GM18520 (cell line): ENCODE measurements around the gene RSPO1.
A peak's percentile ranks its signal among the peaks of the same experiment; 100 is the strongest.
"Not testable (repeated sequence)": the region's sequence is repeated elsewhere in the genome, so short reads cannot be mapped to it uniquely, and the experiment has no call there.

Experiments used
- ATAC-seq: cut with Tn5 transposase; IDR thresholded peaks from one replicate; pipeline ENCODE4 v1.9.1; 2021; ENCODE audit not compliant: unreplicated experiment

The RSPO1 gene, protein sequence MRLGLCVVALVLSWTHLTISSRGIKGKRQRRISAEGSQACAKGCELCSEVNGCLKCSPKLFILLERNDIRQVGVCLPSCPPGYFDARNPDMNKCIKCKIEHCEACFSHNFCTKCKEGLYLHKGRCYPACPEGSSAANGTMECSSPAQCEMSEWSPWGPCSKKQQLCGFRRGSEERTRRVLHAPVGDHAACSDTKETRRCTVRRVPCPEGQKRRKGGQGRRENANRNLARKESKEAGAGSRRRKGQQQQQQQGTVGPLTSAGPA

DNA sequence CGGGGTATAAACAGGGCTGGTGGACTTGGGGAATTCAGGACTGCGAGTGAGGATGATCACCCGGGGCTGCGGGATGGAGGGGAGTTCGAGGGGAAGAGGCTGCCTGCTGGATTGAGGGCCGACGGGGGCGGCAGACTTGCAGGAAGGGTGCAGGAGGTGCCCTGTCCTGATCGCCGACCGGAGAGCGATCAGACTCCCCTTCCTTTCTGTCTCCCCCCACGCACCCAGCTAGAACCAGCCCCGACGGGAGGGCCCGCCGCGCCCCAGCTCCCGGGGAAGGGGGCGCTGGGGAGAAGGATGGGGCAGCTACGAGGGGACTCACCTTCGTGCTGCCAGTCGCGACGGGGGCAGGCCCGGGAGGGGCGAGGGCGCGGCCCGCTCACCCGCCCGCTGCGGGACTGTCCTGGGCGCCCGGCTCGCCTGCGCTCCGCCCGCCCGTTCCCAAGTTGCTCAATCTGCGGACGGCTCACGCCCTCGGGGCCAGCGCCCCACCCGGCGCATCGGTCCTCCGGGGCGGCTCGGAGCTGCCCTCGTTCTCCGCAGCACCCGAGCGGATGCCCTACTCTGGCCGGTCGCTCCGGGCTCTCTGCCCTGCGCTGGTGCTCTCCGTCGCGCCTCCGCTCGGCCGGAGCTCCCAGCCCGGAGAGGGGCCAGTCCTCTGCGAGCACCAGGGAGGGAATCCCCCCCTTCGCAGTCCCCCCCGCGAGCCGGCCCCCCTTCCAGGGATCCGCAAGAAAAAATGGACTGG is at the start of gene RSPO1:
Gene RSPO1, minus strand, starts transcription at position 649 of the 748 bp plus-strand sequence. CDS start 5,231 bp downstream, outside the sequence.
- ATAC-seq, result no peak

DNA sequence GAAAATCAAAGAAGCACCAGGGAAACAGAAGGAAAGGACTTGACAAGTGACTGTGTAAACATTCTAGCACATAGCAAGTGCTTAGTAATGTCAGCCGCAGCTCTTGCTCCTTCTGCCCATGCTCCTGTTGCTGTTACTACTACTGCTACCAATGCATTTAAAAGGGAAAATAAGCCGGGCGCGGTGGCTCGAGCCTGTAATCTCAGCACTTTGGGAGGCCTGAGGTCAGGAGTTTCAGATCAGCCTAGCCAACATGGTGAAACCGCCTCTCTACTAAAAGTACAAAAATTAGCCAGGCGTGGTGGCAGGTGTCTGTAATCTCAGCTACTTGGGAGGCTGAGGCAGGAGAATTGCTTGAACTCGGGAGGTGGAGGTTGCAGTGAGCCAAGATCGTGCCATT is 49.5 kb upstream of the RSPO1 start:
- ATAC-seq, result not testable (repeated sequence)

DNA sequence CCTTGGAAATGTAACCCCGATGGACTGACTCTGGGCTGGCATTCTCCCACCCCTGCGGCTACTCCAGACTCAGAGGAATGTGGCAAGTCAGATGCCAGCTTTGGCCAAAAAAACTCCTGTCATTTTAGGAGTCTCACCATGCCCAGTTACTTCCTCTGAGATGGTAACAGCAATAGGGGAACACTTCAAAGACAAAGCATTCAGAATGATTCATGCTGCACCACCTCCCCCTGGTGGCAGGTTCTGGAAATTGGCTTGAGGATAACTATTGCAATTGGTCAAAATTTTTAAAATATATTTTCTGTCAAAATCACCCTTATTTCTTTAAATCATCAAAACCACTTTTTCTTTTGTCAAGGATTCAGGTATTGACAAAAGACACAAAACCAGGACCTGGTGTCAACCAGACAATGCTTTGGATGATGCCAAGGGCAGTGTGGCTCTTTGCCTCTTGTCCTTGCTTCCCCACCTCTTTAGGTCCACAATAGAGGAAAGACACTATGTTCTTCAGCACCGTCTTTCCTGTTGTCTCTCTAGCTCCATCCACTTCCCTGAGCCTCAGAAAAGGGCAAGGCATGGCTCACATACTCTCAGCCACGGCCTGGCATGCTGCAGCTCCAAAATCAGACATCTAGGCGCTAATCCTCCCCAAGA is 47.8 kb upstream of the RSPO1 start:
- ATAC-seq, result peak; percentile 43

DNA sequence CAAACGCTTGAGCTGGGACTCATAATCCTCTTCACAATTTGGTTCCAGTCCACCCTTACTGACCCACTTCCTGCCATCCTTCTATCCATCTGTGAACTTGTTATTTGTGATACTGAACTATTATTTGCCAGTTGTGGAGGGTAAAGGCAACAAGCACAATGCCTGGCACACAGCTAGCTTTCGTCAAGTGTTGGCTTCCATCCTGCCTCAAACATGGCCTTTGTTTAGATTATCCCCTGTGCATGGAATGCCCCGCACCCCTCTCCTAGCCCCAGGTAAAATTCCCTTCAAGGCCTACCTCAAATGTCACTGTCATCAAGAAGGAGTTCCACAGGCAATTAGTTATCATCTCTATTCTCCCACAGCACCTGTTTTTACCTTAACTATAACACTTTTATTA is 46.2 kb upstream of the RSPO1 start:
- ATAC-seq, result no peak

DNA sequence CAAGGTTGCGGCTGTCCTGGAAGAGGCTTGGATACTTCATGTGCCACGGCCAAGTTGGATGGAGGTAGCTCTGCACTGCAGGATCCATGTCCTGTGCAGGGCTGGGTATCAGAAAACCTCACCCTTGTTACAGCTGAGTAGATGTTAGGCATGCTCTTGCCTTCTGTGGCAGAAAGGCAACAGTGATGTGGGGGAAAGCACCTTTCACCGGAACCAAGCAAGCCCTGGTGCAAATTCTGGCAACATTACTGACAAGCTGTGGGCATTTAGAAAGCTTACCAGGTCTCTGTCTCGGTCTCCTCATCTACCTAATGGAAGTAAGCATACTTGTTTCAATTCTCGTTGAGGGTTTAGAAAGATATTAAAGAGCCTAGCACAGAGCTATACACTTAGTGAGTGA is 43.1 kb upstream of the RSPO1 start:
- ATAC-seq, result no peak

DNA sequence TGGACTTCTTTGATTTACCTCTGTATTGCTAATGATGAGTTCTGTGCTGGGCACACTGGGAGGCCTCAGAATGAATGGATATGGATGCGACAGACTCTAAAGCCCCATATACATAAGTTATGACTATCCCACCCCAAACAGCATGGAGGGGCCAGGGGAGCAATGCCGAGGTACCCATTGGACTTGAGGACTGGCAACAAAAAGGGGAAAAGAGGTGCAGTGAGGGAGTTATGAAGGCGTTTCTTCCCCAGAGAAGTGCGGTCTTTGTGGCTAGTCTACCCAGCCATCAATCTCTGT is 42.4 kb upstream of the RSPO1 start:
- ATAC-seq, result no peak

DNA sequence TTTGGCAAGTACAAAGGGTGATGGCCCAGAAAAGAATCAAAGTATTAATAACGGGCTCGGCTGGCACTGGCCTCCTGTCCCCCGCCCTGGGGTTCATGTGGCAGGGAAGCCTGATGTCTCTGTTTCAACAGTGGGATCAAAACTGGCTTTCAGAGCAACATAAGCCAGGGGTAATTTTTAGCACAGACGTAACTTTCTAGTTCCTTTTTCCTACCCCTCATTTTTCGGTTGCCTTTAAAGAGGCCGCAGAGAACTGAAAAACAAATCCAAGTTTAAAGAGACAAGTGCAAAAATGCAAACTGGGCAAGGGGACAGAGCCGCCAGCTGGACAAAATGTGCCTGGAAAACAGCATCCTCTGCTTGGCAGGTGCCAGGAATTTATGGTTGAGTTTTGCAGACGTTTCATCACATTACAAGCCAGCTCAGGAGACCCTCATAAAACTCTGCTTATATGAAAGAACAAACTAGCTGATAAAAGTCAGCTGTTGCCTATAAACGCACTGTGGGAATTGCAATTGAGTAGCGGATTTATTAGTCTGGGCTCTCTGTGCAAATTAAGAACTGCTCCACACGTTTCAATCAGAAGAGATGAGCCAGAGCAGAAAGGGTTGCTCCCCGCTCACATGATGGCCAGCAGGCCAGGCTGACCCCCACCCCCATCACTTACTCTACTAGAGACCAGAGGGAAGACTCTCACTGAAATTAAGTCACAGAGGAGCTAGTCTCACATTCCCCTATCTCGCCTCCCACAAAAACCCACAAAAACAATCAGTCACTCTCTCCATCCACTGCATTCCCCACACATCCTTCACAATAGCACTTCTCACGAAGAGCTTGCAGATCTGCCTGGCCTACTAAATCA is 41.8 kb upstream of the RSPO1 start:
- no peak for ATAC-seq

DNA sequence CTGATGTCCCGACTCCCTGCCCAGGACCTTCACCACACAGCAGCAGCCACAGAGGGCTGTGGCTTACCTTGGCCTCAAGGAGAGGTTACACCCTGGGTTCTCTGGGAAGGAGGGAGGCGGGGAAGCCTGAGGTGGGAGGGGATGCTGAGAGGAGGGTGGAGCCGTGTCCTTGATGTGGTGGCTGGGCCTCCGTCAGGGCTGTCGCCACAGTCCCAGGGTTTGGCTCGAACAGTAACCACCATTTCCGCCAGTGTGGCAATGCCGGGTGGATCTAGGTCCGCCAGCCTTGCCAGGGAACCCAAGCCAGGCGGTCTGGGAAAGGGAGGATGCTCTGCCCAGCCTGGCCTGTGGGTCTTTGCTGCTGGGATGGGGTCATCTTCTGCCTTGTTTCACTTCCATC is 39.2 kb upstream of the RSPO1 start:
- ATAC-seq, result no peak

DNA sequence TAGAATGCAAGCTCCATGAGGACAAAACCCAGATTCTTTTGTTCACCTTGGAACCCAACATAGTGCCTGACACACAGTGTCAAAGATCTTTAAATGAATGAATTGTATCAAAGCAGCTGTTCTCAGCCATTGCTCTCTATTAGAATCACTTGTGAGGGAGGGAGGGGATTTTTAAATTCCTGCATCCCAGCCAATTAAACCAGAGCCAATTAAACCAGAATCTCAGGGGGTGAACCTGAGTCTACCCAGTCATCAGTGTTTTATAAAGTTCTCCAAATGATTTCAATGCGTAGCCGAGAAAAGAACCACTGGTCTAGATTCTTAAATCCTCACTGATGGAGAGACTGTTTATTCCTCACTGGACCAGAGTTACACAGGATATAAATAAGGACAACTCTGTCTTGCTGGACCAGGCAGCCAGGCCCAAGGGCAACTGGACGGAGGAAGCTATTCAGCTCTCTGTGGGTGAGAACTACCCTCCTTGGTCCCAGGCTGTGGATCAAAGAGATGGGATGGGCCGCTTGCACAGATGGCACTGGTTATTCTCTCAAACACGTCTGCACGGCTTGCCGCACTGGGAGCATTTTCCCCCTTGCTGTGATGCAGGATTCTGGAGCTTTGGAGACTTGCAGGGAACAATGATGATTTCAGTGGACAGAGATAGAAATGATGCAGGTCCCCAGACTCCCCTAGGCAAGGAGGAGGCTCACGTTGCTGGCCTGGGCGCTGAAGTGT is 37.6 kb upstream of the RSPO1 start:
- ATAC-seq, result no peak

DNA sequence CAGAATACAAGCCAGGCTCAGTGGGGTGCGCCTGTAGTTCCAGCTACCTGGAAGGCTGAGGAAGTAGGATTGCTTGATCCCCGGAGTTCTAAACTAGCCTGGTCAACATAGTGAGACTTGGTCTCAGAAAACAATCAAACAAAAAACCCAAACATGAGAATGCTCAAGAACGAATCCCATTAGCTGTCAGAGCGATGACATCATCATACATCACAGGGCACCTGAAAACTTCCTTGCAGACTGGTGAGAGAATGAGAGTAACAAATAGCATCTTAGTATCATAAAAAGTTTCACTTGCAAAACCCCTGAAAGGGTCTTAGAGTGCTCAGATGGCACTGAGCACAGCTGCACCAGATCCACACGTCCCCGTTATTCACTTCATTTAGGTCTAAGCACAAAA is 36.6 kb upstream of the RSPO1 start:
- no peak for ATAC-seq

DNA sequence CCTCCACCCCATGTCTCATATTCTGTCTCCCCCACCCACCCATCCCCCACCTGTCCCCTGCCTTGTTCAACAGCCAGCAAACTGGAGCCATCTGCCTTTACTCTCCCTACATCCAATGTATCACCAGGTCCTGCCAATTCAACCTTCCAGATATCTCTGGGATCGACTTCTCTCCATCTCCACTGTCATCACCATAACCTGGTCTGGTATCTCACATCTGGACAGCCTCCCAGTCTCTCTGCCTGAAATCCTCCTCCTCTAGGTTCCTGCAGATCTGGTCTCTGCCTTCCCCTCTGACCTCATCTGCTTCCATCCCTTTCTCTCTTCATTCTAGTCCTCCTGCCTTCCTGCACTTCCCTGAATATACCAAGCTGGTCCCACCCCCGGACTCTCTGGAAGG is 35.4 kb upstream of the RSPO1 start:
- no peak for ATAC-seq

DNA sequence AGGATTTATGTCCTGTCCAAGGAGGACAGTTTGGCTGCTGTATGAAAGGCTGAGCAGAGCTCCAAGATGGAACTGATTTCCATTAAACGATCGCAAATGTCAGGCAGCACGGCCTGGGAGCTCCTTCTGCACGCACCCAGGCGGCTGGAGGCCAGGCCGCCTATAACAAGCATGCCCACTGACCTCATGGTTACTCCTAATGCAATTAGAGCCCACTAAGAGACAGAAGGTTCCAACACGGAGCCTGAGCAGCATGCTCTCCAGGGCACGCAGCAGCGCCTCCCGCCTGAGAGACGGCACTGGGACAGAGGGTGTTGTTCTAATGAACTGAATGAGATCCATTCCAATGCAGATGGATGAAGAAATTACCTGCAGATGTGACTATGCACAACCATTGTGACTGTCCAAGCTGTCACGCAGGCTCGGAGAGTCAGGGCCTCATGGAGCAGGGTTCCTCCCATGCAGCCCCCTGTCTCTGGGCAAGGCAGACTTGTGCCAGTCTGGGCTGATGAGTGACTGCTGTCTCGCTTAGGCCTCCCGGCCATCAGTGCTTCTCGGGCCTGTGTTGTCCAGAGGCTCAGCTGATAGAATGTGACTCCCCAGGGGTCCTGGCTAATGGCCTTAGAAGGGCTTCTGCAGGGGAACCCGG is 32.5 kb upstream of the RSPO1 start:
- ATAC-seq, result no peak

DNA sequence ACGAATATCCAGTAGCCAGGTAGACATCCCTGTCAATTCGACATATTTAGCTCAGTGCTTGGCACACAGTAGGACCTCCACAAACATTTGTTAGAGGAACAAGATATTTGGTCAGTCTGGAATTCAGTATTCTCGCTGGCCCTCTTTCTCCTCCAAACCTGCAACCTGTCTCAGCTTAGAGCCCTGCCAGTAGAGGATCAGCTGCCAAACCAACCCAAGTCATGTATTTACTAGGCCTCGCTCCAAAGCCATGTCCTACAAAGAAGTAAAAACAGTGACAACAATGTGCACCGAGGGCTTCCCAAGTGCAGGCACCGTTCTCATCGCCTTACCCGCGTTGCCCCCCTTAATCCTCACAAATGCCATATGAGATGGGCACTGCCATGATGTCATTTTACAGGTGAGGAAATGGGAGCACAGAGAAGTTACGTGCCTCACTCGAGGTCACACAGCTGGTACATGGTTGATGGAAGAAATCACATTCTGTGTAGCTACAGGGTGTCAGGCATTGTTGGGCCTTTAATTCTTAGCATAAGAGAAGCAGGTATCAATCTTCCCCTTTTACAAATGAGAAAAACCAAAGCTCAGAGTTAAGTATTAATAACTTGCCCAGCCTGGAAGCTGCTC is 31.7 kb upstream of the RSPO1 start:
- no peak for ATAC-seq

DNA sequence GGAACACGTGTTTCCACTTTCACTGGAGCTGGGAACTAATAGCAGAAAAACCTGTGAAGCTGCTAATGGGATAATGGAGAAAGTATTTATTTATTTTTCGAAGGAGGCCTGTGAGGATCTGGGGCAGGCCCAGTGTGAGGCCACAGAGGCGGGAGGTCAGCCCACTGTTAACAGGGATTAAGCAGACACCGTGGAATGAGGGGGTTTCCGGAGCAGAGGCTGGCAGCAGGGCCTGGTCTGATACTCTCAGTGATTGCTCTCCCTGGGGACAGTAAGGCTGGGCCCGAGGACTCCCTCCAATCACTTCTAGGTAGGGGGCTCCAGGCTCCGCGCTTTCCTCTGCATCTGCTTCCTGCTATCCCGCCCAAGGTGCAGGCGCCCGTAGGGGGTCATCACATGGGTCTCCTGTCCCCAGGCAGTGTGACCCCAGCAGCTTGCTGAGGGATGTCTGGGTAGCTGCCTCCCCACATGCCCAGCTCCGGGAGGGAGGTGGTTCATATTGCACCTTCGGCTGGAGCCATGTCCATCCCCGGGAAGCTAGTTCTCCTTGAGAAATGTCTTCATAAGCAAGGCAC is 28.8 kb upstream of the RSPO1 start:
- ATAC-seq, result no peak

DNA sequence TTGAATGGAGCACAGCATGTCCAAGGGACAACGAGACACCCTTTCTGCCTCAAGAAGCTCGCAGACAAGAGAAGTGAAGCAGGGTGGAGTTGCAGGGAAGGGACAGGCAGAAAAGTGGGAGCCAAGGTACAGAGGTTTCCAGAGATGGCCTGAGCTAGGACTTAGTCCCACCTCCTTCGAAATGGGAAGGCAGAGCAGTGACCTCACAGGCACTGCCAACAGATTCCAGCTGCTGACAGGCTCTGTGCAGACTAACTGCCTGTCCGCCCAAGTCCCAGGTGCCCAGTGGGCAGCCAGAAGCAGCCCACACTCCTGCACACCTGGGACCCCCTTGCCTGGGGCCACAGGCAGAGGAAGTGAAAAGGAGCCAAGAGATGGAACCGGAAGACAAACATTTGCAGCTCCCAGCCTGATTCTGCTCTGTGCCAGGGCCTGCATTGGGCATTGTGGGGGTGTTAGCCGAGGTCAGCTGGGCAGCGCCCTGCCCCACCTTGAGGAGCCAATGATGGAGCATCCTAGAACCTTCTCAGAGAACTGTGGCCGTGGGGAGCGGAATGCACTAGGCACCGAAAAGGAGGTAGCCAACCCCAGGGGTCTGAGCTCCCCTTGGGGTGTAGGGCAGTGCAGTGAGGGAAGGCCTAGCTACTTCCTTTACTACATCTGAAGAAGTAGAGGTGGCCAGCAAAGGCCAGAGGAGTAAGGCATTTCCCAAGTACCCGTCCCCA is 27.5 kb upstream of the RSPO1 start:
- no peak for ATAC-seq

DNA sequence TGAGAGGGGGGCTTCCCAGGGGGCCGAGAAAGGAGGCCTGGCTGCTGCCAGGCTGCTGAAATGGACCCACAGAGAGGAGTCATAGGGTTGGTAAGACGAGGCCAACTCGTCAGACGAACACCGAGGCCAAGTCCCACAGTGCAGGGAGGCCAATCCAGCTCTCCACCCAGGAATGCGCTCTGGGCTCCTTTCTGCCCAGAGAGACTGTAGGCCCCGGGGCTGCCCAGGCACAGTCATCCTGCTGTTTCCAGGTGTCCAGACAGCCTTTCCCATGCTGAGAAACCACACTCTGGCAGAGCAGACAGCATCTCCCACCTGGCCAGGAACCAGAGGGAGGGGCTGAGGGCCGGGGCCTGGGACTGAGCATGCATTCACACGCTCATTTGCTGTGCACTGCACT is 26.7 kb upstream of the RSPO1 start:
- no peak for ATAC-seq

DNA sequence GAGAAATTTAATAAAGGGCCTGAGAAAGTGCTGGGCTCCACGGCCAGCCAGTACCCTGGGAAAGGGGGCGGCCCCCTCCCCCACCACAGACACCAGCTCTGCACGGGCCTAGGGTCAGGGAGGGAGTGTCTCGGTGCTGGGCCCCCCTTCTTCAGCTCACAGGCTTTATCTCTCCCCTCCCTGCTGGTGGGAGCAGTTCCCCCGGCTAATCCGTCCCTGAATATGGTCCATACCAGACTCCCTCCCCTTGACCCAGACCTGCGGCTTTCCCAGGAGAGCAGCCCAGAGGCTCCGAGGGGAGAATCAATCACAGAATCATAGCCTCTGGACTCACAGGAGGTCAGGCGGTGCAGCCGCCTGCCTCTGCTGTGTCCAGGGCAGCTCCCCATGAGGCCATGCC is 26.0 kb upstream of the RSPO1 start:
- no peak for ATAC-seq

DNA sequence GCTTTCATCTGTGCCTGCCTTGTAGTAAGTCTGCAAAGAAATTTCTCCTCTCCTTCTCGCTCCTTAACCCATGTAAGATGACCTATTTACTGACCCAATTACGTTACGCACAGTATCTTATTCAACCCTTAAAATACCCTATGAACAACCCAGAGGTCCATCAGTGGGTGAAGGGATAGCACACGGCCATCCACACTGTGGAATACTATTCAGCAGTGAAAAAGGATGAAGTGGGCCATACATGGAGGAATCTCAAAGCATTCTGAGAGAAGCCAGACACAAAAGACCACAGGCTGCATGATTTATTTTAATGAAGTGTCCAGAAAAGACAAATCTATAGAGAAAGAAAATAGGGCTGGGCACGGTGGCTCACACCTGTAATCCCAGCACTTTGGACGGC is 23.8 kb upstream of the RSPO1 start:
- ATAC-seq, result no peak
